Ovary (tissue), 9 donors: Measurements from ENCODE around the gene BRPF1. TPM values are rescaled to one million over a fixed set of nuclear protein-coding genes. Genes with fewer than 3 reads are reported as not detected.

Experiments used
- DNase-seq, 5 donors: peaks; one replicate each; pipeline ENCODE4 v3.0.0-alpha.2; 2019 to 2020
- H3K27ac ChIP-seq, 2 donors: fragments of 200-600 bp; one replicate each; pipeline versions ENCODE4 v1.5.1 to v1.8.0; 2019 to 2022
- H3K27me3 ChIP-seq: fragments of 200-600 bp; one replicate; pipeline ENCODE4 v1.8.0; 2022
- H3K36me3 ChIP-seq: fragments of 200-600 bp; sonication (generic); one replicate; pipeline ENCODE4 v1.5.1; 2019
- H3K4me1 ChIP-seq: one replicate; pipeline ENCODE4 v1.8.1; 2013; ENCODE audit warnings: mild to moderate bottlenecking, moderate library complexity; ENCODE audit not compliant: insufficient read depth
- H3K4me3 ChIP-seq: fragments of 200-600 bp; sonication (generic); one replicate; pipeline ENCODE4 v1.5.1; 2017
- H3K9me3 ChIP-seq, 2 donors: fragments of 200-600 bp in 1 of 2; sonication (generic) in 1 of 2; one replicate each; pipeline versions ENCODE4 v1.5.1 to v1.8.1; 2013 to 2019; ENCODE audit warnings: mild to moderate bottlenecking in 1 of 2, moderate library complexity in 1 of 2
- CTCF ChIP-seq, 3 donors: fragments of 450-650 bp in 2 of 3; fragments of 200-600 bp in 1 of 3; IDR thresholded peaks; one replicate each; pipeline versions ENCODE4 v1.5.1 to v1.8.0; 2016 to 2022; ENCODE audit warnings: antibody characterized with exemption in 3 of 3, mild to moderate bottlenecking in 1 of 3
- EP300 ChIP-seq: sonication (generic); formaldehyde crosslinking; IDR thresholded peaks from one replicate; pipeline ENCODE4 v1.6.1; 2017; ENCODE audit warnings: antibody characterized with exemption
- POLR2A ChIP-seq: fragments of 450-650 bp; IDR thresholded peaks from one replicate; pipeline ENCODE4 v1.6.1; 2017; ENCODE audit warnings: antibody characterized with exemption, mild to moderate bottlenecking, moderate library complexity
- WGBS, 3 donors: extraction: QIAGEN DNeasy Blood & Tissue Kit in 1 of 3; methylation state at CpG; one replicate each; pipeline versions ENCODE4 v1.1.5 to v1.1.7; 2013 to 2017; 5-methylcytosine and 5-hydroxymethylcytosine counted together
- intact Hi-C, 4 donors: fragments of 100-400 bp; cut with DNase I; formaldehyde crosslinking; loops; one replicate each; pipeline versions ENCODE4 v1.11.0 to v1.15.1; 2022 to 2023
- polyA plus RNA-seq, 2 donors: library from polyadenylated mRNA; stranded (reverse); fragments of 200-250 nt in 1 of 2; fragments of 350-450 nt in 1 of 2; fragmentation: Illumina TruSeq in 1 of 2; extraction: RNeasy Lipid Tissue Mini Kit (QIAGEN cat#74804) in 1 of 2; gene quantifications; one replicate each; pipeline ENCODE4 v1.2.3, GENCODE V29; 2013 to 2014
- total RNA-seq, 7 donors: library from RNA; depleted of rRNA in 2 of 7; stranded (reverse); fragments of >200 nt in 2 of 7; fragmentation: NEBNext Ultra II Directional in 3 of 7; extraction: Animal tissue kit (Norgen Biotek cat#: 25700) in 3 of 7; gene quantifications; one replicate each; pipeline versions ENCODE4 v1.1.0 to v1.2.4, GENCODE V29; 2016 to 2023
- donor health status: DM: no; HTN: no; CAD: no; lungs with moderate emphysema.
- donor health status: DM: no; HTN: no; CAD: no.
- donor health status: Bipolar disorder and iron deficiency.
- donor health status: DM: yes; HTN: yes; CAD: no.
- donor health status: DM: no; HTN: no; CAD: no.
- donor health status: DM: yes; HTN: yes; CAD: no.

Gene BRPF1
- total and polyA plus RNA-seq, 9 donors = 7.2 to 26.4 (median 16.7) TPM

GRCh38 chr3:9778143-9779074 is 46.9 kb downstream of the BRPF1 start:
- TF ChIP-seq POLR2A = no peak
- TF ChIP-seq EP300 = no peak
- TF ChIP-seq CTCF (IDR thresholded peaks at IDR 0.05) = no peak
- DNase-seq = peak in 1 of 5 donors; percentile 50

GRCh38 chr3:9779075-9779593 is 47.6 kb downstream of the BRPF1 start:
- TF ChIP-seq EP300 = no peak
- no peak for TF ChIP-seq CTCF (IDR thresholded peaks at IDR 0.05)
- TF ChIP-seq POLR2A = no peak

More at GRCh38 chr3:9778143-9779074, 46.9 kb downstream of the BRPF1 start:
- intact Hi-C loops = no loop called here
- Histone ChIP-seq H3K4me3 (no peak overlapping the region), H3K27ac (peak overlapping the region in 1 of 2 donors; percentile 20), H3K4me1 (no peaks in the 10 kb centered on the region), H3K9me3 (no peaks in the 10 kb centered on the region), H3K36me3 (no peaks in the 10 kb centered on the region), H3K27me3 (no peaks in the 10 kb centered on the region)
- 56 to 72% (median 61%) methylated on average over 5 of the region's 5 CpGs for WGBS, 3 donors

GRCh38 chr3:9779721-9780457 is 48.4 kb downstream of the BRPF1 start:
- TF ChIP-seq POLR2A = no peak
- no peak for TF ChIP-seq CTCF (IDR thresholded peaks at IDR 0.05)
- TF ChIP-seq EP300 = no peak
- H3K36me3 ChIP-seq = no peaks in the 10 kb centered on the region
- WGBS, 3 donors = 76 to 83% (median 79%) methylated on average over 8 of the region's 8 CpGs
- no peaks in the 10 kb centered on the region for H3K4me1 ChIP-seq
- H3K27ac ChIP-seq = peak overlapping the region in 1 of 2 donors; percentile 20
- no peak for DNase-seq
- no peaks in the 10 kb centered on the region for H3K9me3 ChIP-seq
- no peak overlapping the region for H3K4me3 ChIP-seq
- H3K27me3 ChIP-seq = no peaks in the 10 kb centered on the region
- intact Hi-C loops = no loop called here

More at GRCh38 chr3:9779075-9779593, 47.6 kb downstream of the BRPF1 start:
- intact Hi-C loops = no loop called here
- Histone ChIP-seq H3K36me3 (no peaks in the 10 kb centered on the region), H3K27me3 (no peaks in the 10 kb centered on the region), H3K27ac (no peak overlapping the region), H3K4me3 (no peak overlapping the region), H3K9me3 (no peaks in the 10 kb centered on the region), H3K4me1 (no peaks in the 10 kb centered on the region)
- 86 to 90% (median 88%) methylated on average over 6 of the region's 6 CpGs for WGBS, 3 donors
- no peak for DNase-seq

GRCh38 chr3:9780458-9780812 is 48.9 kb downstream of the BRPF1 start:
- Histone ChIP-seq H3K4me3 (no peak overlapping the region), H3K9me3 (no peaks in the 10 kb centered on the region), H3K27ac (peak overlapping the region in 1 of 2 donors; percentile 20), H3K27me3 (no peaks in the 10 kb centered on the region), H3K36me3 (no peaks in the 10 kb centered on the region), H3K4me1 (no peaks in the 10 kb centered on the region)
- TF ChIP-seq CTCF (IDR thresholded peaks at IDR 0.05) (no peak), EP300 (no peak), POLR2A (no peak)
- intact Hi-C loops = no loop called here
- DNase-seq = peak in 1 of 5 donors; percentile 36
- 85 to 91% (median 86%) methylated on average over 10 of the region's 10 CpGs for WGBS, 3 donors
